OCI-LY7 (cell line): ENCODE measurements around the gene SPATA2L. TPM values are rescaled to one million over a fixed set of nuclear protein-coding genes. Genes with fewer than 3 reads are reported as not detected.

Experiments
- BruUV-seq: library from RNA; stranded (reverse); fragments of 400-500 nt; replicated peaks from 2 replicates; lab custom pipeline; 2021; lab: Mats Ljungman, UMichigan
- CTCF ChIA-PET: fragments of 300-600 bp; sonication (Branson Sonifier 250); formaldehyde crosslinking; loops from one replicate; lab custom pipeline; 2022; ENCODE audit warnings: antibody characterized with exemption; ENCODE audit not compliant: unreplicated experiment; lab: Charles Lee
- POLR2A ChIA-PET: fragments of 300-600 bp; sonication (Branson Sonifier 250); formaldehyde crosslinking; loops from one replicate; lab custom pipeline; 2022; ENCODE audit warnings: antibody characterized with exemption; lab: Charles Lee
- DNase-seq: peaks from one replicate; pipeline ENCODE4 v3.0.0-alpha.2; 2015; ENCODE audit warnings: low spot score
- H2AFZ ChIP-seq: fragments of 200-600 bp; sonication (generic), shearing (Covaris generic); 2 replicates; pipeline ENCODE4 v1.6.1; 2014; ENCODE audit warnings: mild to moderate bottlenecking, antibody characterized with exemption, low read length, moderate library complexity
- H3K27ac ChIP-seq: fragments of 200-600 bp; sonication (generic); 2 replicates; pipeline ENCODE4 v1.5.1; 2014; ENCODE audit warnings: mixed run types, low read depth, mild to moderate bottlenecking, moderate library complexity, low read length, inconsistent platforms; ENCODE audit not compliant: poor library complexity, severe bottlenecking
- H3K36me3 ChIP-seq: fragments of 200-600 bp; sonication (generic); 2 replicates; pipeline ENCODE4 v1.6.1; 2014; ENCODE audit warnings: mild to moderate bottlenecking, antibody characterized with exemption, low read length, moderate library complexity, mixed read lengths; ENCODE audit not compliant: insufficient read depth
- H3K4me1 ChIP-seq: fragments of 200-600 bp; sonication (generic); 2 replicates; pipeline ENCODE4 v1.5.1; 2014; ENCODE audit warnings: mild to moderate bottlenecking, low read length; ENCODE audit not compliant: insufficient read depth, poor library complexity, severe bottlenecking
- H3K4me2 ChIP-seq: fragments of 200-600 bp; sonication (generic); 2 replicates; pipeline ENCODE4 v1.6.1; 2014; ENCODE audit warnings: mild to moderate bottlenecking, low read length
- H3K4me3 ChIP-seq: fragments of 200-600 bp; sonication (generic); 2 replicates; pipeline ENCODE4 v1.5.1; 2014; ENCODE audit warnings: mild to moderate bottlenecking, low read depth, low read length; ENCODE audit not compliant: poor library complexity, severe bottlenecking
- H3K79me2 ChIP-seq: fragments of 200-600 bp; sonication (generic); 2 replicates; pipeline ENCODE4 v1.6.1; 2016; ENCODE audit warnings: low read depth, mild to moderate bottlenecking, low read length, moderate library complexity, mixed read lengths; ENCODE audit not compliant: insufficient read depth
- H3K9me2 ChIP-seq: fragments of 200-600 bp; sonication (generic); 2 replicates; pipeline ENCODE4 v1.6.1; 2016; ENCODE audit warnings: mild to moderate bottlenecking, low read length, mixed read lengths; ENCODE audit not compliant: insufficient read depth
- H3K9me3 ChIP-seq: fragments of 200-600 bp; sonication (generic); 2 replicates; pipeline ENCODE4 v1.6.1; 2014; ENCODE audit warnings: mild to moderate bottlenecking, mixed run types, low read length, mixed read lengths
- H4K20me1 ChIP-seq: fragments of 200-600 bp; sonication (generic); 2 replicates; pipeline ENCODE4 v1.6.1; 2014; ENCODE audit warnings: mild to moderate bottlenecking, antibody characterized with exemption, low read length, moderate library complexity, mixed read lengths; ENCODE audit not compliant: insufficient read depth
- EZH2phosphoT487 ChIP-seq: fragments of 200-600 bp; sonication (generic); IDR thresholded peaks from 2 replicates; pipeline ENCODE4 v1.6.1; 2018; ENCODE audit warnings: low read depth, borderline replicate concordance, mild to moderate bottlenecking, mixed run types, antibody characterized with exemption, low read length, moderate library complexity, mixed read lengths
- intact Hi-C: fragments of 100-400 bp; cut with micrococcal nuclease; formaldehyde crosslinking; loops from one replicate; pipeline ENCODE4 v1.10.0; 2022; ENCODE audit not compliant: unreplicated experiment
- total RNA-seq, 2 experiments: library from RNA; depleted of rRNA in 1 of 2; stranded (reverse); fragments of >200 nt in 1 of 2; shearing (Covaris generic) in 1 of 2; gene quantifications; 2 replicates each; pipeline ENCODE4 v1.2.3, GENCODE V29; 2014 to 2022
- TF ChIP-seq, protein P1 (sequence below): fragments of 200-600 bp; sonication (generic); conservative IDR thresholded peaks from 2 replicates; pipeline ENCODE4 v1.5.1; 2014; ENCODE audit warnings: mild to moderate bottlenecking, antibody characterized with exemption, low read length, moderate library complexity, mixed read lengths

Gene SPATA2L
- total RNA-seq, 2 experiments from 2014 or later: 7.2 to 13.1 TPM

DNA sequence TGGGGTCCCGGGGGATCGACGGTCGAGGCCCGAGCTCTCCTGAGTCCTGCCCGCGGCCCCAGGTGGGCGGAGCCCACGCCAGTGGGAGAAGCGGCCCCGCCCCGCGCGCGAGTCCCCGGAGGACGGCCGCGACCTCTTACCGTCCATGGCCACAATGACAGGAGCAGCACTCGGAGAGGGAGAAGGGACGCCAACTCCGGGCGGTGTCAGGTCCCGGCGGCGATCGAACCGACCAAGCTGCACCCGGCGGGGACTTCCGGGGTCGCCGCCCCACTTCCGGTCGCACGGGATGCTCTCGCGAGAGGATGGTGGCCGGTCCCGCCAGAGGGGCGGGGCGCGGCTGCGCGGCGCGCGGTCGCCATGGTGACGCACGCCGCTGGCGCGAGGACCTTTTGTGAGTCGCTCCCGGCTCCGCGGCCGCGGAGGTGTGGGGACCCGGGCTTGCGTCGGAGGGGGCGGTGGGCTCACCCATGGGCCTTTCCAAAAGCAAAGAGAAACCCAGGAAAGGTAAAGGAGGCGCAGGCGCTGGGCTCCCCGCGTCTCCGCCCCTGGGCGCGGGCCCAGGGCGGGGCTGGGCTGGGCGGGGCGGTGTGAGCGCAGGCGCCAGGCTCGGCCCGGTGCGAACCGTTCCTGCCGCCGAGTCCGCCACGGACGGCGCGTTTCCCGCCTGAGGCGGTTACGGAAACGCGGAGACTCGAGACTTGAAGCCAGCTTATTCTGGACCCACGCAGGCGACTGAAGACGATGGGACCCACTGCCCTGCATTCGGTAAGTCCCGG is 43.9 kb downstream of the SPATA2L start, which contains the start of the genes CHMP1A and SPATA33:
Gene CHMP1A (minus strand): TSS at position 267 of the 779 bp plus-strand sequence. CDS start 120 bp downstream, at position 147.
Gene SPATA33 (plus strand): TSS at position 395 of the 779 bp plus-strand sequence. CDS start 76 bp downstream, at position 471.
- Histone ChIP-seq H3K79me2 (peaks cover 26% of the 10 kb centered on the region), H3K4me3 (peak within 1 kb of the TSS; percentile 98), H3K9me2 (no peaks in the 10 kb centered on the region), H3K36me3 (peaks cover 36% of the 10 kb centered on the region), H2AFZ (peak within 1 kb of the TSS; percentile 95), H3K27ac (peak within 1 kb of the TSS; percentile 53), H3K4me1 (peaks cover 13% of the 10 kb centered on the region), H4K20me1 (no peaks in the 10 kb centered on the region), H3K4me2 (peak within 1 kb of the TSS; percentile 97), H3K9me3 (no peaks in the 10 kb centered on the region)
- TF ChIP-seq, protein P1, sequence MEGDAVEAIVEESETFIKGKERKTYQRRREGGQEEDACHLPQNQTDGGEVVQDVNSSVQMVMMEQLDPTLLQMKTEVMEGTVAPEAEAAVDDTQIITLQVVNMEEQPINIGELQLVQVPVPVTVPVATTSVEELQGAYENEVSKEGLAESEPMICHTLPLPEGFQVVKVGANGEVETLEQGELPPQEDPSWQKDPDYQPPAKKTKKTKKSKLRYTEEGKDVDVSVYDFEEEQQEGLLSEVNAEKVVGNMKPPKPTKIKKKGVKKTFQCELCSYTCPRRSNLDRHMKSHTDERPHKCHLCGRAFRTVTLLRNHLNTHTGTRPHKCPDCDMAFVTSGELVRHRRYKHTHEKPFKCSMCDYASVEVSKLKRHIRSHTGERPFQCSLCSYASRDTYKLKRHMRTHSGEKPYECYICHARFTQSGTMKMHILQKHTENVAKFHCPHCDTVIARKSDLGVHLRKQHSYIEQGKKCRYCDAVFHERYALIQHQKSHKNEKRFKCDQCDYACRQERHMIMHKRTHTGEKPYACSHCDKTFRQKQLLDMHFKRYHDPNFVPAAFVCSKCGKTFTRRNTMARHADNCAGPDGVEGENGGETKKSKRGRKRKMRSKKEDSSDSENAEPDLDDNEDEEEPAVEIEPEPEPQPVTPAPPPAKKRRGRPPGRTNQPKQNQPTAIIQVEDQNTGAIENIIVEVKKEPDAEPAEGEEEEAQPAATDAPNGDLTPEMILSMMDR: no peak
- no peak for TF ChIP-seq EZH2phosphoT487
- TSS peak; percentile 74 for BruUV-seq
- ChIA-PET CTCF (interaction anchor here (0.6 kb wide), 1 partner anchor 84 kb away, joined by 3 read pairs; no protein-coding TSS in a partner anchor), POLR2A (interaction anchor here (0.6 kb wide), 1 partner anchor 864 kb away, joined by 3 read pairs; no protein-coding TSS in a partner anchor)
- intact Hi-C loops: loop anchor here (5.0 kb wide), 2 partner anchors 95 to 1005 kb away; partner anchors contain the start of genes CYBA and RPL13
- peak; percentile 94 for DNase-seq

DNA sequence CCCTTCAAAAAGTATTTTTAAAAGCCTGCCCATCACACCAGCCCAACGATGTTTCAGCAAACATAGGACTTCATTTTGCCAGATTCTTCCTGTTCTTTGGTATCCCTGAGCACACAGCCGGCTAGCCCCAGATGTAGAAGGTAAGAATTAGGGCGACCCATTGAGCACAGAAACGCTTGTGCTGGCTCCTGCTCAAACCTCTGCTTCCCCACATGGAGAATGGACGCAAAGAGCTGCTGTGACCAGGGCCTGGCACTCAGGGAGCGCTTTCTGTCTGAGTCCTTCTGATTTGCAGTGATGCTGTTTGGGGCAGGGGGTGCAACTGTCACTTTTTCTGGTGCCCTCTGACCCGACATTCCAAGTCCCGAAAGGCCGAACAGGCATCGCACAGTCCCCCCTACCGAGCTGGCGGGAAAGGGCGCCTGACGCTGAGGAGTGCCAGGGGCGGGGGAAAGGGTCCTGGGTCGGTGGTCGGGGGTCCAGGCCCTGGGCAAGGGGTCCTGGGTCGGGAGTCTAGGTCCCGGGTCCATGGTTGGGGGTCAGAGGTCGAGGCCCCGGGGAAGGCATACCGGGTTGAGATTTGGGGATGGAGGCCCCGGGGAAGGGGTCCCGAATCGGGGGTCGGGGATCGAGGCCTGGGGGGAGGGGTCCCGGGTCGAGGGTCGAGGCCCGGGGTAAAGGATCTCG is 44.9 kb downstream of the SPATA2L start:
- peaks cover 26% of the 10 kb centered on the region for H3K79me2 ChIP-seq
- H3K9me2 ChIP-seq: no peaks in the 10 kb centered on the region
- no peaks in the 10 kb centered on the region for H3K9me3 ChIP-seq
- H3K4me1 ChIP-seq: peaks cover 13% of the 10 kb centered on the region
- H3K36me3 ChIP-seq: peaks cover 32% of the 10 kb centered on the region
- peak overlapping the region; percentile 98 for H3K4me3 ChIP-seq
- ChIA-PET POLR2A (no interaction called here), CTCF (interaction anchor here (0.6 kb wide), 1 partner anchor 85 kb away, joined by 3 read pairs; no protein-coding TSS in a partner anchor)
- TF ChIP-seq, protein P1: no peak
- TF ChIP-seq EZH2phosphoT487: no peak
- no TSS peak for BruUV-seq
- no peak for DNase-seq
- peak overlapping the region; percentile 97 for H3K4me2 ChIP-seq
- no peak overlapping the region for H3K27ac ChIP-seq
- intact Hi-C loops: loop anchor here (5.0 kb wide), 2 partner anchors 94 to 1004 kb away; partner anchors contain the start of genes CYBA and RPL13
- H2AFZ ChIP-seq: no peak overlapping the region
- no peaks in the 10 kb centered on the region for H4K20me1 ChIP-seq
